ENCODE results near the gene GDPD4. TPM values are rescaled to one million over a fixed set of nuclear protein-coding genes. Genes with fewer than 3 reads are reported as not detected.

Gene GDPD4
- total RNA-seq, 1 experiment from 2014 or later, result not detected

DNA sequence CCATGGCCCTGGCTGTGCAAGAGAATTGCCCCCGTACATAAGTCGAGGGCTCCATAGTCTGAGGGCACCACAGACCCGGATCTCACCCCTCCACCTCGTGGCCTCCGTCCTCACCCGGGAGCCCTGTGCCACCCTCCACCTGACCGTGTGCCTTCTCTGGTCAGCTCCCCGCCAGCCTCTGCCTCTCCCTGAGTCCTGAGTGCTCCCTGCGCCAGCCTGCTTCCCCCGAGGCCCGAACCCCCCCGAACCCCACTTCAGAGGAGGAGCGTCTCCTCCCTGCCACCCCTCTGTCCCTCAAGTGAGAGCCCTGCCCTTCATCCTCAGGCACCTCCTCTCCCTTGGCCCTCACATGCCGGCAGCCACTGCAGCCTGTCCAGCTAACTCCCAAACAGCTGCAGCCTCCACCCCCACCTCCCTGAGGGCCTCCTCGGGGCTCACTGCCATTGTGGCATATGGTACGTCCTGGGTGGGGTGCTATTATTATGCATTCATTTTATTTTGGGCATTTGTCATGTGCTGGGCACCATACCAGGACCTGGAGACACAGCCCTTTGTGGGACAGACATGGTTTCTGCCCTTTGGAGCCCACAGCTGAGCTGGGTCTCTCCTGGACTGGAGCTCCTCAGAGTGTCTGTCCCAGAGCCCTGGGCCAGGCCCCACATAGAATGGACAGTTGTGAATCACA, 106.3 kb downstream of the GDPD4 start:
- no peaks in the 10 kb centered on the region for H3K27me3 ChIP-seq (ENCODE audit: insufficient read depth, low read length)
- ATAC-seq (no peak), DNase-seq (ENCODE audit: low read depth, low spot score) (no peak)
- H4K20me1 ChIP-seq (ENCODE audit: insufficient read depth), result no peaks in the 10 kb centered on the region
- intact Hi-C loops (cut with micrococcal nuclease), result no loop called here
- ChIA-PET CTCF (interaction anchor here (0.8 to 2.1 kb wide), 9 partner anchors 10 to 799 kb away, joined by 3 to 17 read pairs (median 4); partner anchors contain the start of gene INTS4), RAD21 (ENCODE audit: low non-redundant PET in 1 of 2, low total read pairs in 2 of 2, uncharacterized antibody in 2 of 2, unreplicated experiment in 2 of 2) (interaction anchor here in 1 of 2 experiments (1.6 kb wide), 1 partner anchor 217 kb away, joined by 4 read pairs; no protein-coding TSS in a partner anchor), POLR2A (no interaction called here)
- no TSS peak for BruUV-seq (replicated peaks)
- H3K4me3 ChIP-seq (replicated peaks in 1 of 2; ENCODE audit: low read depth in 1 of 2, low read length in 2 of 2), result no peak overlapping the region
- H3K27ac ChIP-seq (ENCODE audit: low read depth, low read length), result no peak overlapping the region
- TF ChIP-seq TCF7L2 (IDR thresholded peaks at IDR 0.05; ENCODE audit: borderline replicate concordance, extremely low read depth, insufficient read depth, insufficient read length) (no peak), CEBPB (IDR thresholded peaks at IDR 0.05; ENCODE audit: low read depth) (no peak), CBX3 (IDR thresholded peaks at IDR 0.05; ENCODE audit: low read depth) (no peak), EZH2phosphoT487 (IDR thresholded peaks at IDR 0.05; ENCODE audit: borderline replicate concordance) (no peak), POLR2A (IDR thresholded peaks at IDR 0.05; ENCODE audit: borderline replicate concordance, extremely low read depth, insufficient read depth, insufficient read length) (no peak), SP1 (IDR thresholded peaks at IDR 0.05; ENCODE audit: low read depth) (no peak), YY1 (IDR thresholded peaks at IDR 0.05; ENCODE audit: extremely low read depth, insufficient replicate concordance, low read depth, low read length) (no peak), RAD21 (IDR thresholded peaks at IDR 0.05; ENCODE audit: low read depth) (no peak), FOSL1 (IDR thresholded peaks at IDR 0.05; ENCODE audit: low read depth) (no peak), ELF1 (IDR thresholded peaks at IDR 0.05; ENCODE audit: borderline replicate concordance, low read depth) (no peak), ZNF274 (IDR thresholded peaks at IDR 0.05; ENCODE audit: low read depth, low read length) (no peak), SRF (IDR thresholded peaks at IDR 0.05; ENCODE audit: low read depth) (no peak)
- TF ChIP-seq, protein P1, sequence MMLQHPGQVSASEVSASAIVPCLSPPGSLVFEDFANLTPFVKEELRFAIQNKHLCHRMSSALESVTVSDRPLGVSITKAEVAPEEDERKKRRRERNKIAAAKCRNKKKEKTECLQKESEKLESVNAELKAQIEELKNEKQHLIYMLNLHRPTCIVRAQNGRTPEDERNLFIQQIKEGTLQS (IDR thresholded peaks at IDR 0.05), result no peak
- no peaks in the 10 kb centered on the region for H3K36me3 ChIP-seq (ENCODE audit: control insufficient read depth in 1 of 2, insufficient read depth in 2 of 2, low read length in 2 of 2)
- H3K9me3 ChIP-seq (ENCODE audit: control insufficient read depth in 1 of 2, insufficient read depth in 1 of 2, low read depth in 1 of 2, low read length in 2 of 2), result no peaks in the 10 kb centered on the region
- peaks cover 0 to 19% of the 10 kb centered on the region in 2 experiments; a peak in 3 of 4 replicates for H3K4me1 ChIP-seq (ENCODE audit: control insufficient read depth in 1 of 2, insufficient read depth in 2 of 2, low read length in 2 of 2)
- H2AFZ ChIP-seq (ENCODE audit: low read depth, low read length, poor library complexity, severe bottlenecking), result no peak overlapping the region
- no peak overlapping the region for H3K9ac ChIP-seq (ENCODE audit: low read length)
- no peak overlapping the region for H3K4me2 ChIP-seq (ENCODE audit: low read length)
- H3K9me2 ChIP-seq (ENCODE audit: insufficient read depth), result no peaks in the 10 kb centered on the region
- H3K79me2 ChIP-seq (ENCODE audit: insufficient read depth, low read length), result no peaks in the 10 kb centered on the region
